ENCODE measurements around the gene RAB11FIP2. TPM values are rescaled to one million over a fixed set of nuclear protein-coding genes. Genes with fewer than 3 reads are reported as not detected.

Gene RAB11FIP2
- polyA plus RNA-seq, 1 of the 3 experiments (the other 2 are of a cell fraction): 3.0 TPM

- Histone ChIP-seq H3K4me1 (ENCODE audit: control insufficient read depth in 1 of 2, insufficient read depth in 2 of 2, low read depth in 1 of 2, low read length in 1 of 2) (peaks cover 0 to 2% of the 10 kb centered on the region in 2 experiments; a peak in 1 of 4 replicates), H3F3A (replicated peaks; ENCODE audit: insufficient read depth) (no peaks in the 10 kb centered on the region), H3K9me2 (no peaks in the 10 kb centered on the region), H3K9me3 (no peaks in the 10 kb centered on the region), H3K27me3 (ENCODE audit: insufficient read depth) (no peaks in the 10 kb centered on the region), H3K4me3 (ENCODE audit: low read depth in 2 of 2, low read length in 1 of 2) (no peak overlapping the region), H3K79me2 (ENCODE audit: insufficient read depth) (no peaks in the 10 kb centered on the region), H3K27ac (ENCODE audit: low read depth in 2 of 2, low read length in 1 of 2) (no peak overlapping the region), H3K36me3 (replicated peaks in 1 of 2; ENCODE audit: control insufficient read depth in 1 of 2, insufficient read depth in 2 of 2, low read length in 1 of 2) (no peaks in the 10 kb centered on the region), H3K4me2 (no peak overlapping the region), H2AFZ (ENCODE audit: low read depth) (no peak overlapping the region), H3K9ac (no peak overlapping the region), H4K20me1 (ENCODE audit: insufficient read depth) (no peaks in the 10 kb centered on the region)
- POLR2A ChIA-PET: no interaction called here
- 42% methylated on average over 1 of the region's 1 CpG for WGBS (ENCODE audit: low lambda C conversion rate)
- DNase-seq: peak; percentile 17
- TF ChIP-seq RAD21 (IDR thresholded peaks at IDR 0.05; ENCODE audit: low read length) (no peak), RXRA (IDR thresholded peaks at IDR 0.05; ENCODE audit: borderline replicate concordance, low read depth) (no peak), TCF12 (IDR thresholded peaks at IDR 0.05) (no peak), RCOR1 (IDR thresholded peaks at IDR 0.05; ENCODE audit: low read length) (0 out of 2 replicates have a peak, but pooled peaks have one; percentile 23), GATA2 (CRISPR knock-in tag; IDR thresholded peaks at IDR 0.05) (peak; percentile 61), NFIC (IDR thresholded peaks at IDR 0.05; ENCODE audit: borderline replicate concordance) (no peak)
- TF ChIP-seq, protein P1, sequence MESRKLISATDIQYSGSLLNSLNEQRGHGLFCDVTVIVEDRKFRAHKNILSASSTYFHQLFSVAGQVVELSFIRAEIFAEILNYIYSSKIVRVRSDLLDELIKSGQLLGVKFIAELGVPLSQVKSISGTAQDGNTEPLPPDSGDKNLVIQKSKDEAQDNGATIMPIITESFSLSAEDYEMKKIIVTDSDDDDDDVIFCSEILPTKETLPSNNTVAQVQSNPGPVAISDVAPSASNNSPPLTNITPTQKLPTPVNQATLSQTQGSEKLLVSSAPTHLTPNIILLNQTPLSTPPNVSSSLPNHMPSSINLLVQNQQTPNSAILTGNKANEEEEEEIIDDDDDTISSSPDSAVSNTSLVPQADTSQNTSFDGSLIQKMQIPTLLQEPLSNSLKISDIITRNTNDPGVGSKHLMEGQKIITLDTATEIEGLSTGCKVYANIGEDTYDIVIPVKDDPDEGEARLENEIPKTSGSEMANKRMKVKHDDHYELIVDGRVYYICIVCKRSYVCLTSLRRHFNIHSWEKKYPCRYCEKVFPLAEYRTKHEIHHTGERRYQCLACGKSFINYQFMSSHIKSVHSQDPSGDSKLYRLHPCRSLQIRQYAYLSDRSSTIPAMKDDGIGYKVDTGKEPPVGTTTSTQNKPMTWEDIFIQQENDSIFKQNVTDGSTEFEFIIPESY (IDR thresholded peaks at IDR 0.05; ENCODE audit: borderline replicate concordance, low read depth): no peak
- CTCF ChIA-PET: no interaction called here
Observed at GRCh38 chr10:118096022-118096421, 49.3 kb upstream of the RAB11FIP2 start.

- Histone ChIP-seq H3K79me2 (ENCODE audit: insufficient read depth) (no peaks in the 10 kb centered on the region), H4K20me1 (ENCODE audit: insufficient read depth) (no peaks in the 10 kb centered on the region), H3K9me3 (no peaks in the 10 kb centered on the region), H3K27ac (ENCODE audit: low read depth in 2 of 2, low read length in 1 of 2) (no peak overlapping the region), H3K36me3 (replicated peaks in 1 of 2; ENCODE audit: control insufficient read depth in 1 of 2, insufficient read depth in 2 of 2, low read length in 1 of 2) (no peaks in the 10 kb centered on the region), H3K27me3 (ENCODE audit: insufficient read depth) (no peaks in the 10 kb centered on the region), H2AFZ (ENCODE audit: low read depth) (no peak overlapping the region), H3K9me2 (no peaks in the 10 kb centered on the region), H3K9ac (no peak overlapping the region), H3K4me2 (no peak overlapping the region), H3K4me3 (ENCODE audit: low read depth in 2 of 2, low read length in 1 of 2) (no peak overlapping the region), H3K4me1 (ENCODE audit: control insufficient read depth in 1 of 2, insufficient read depth in 2 of 2, low read depth in 1 of 2, low read length in 1 of 2) (peaks cover 0 to 2% of the 10 kb centered on the region in 2 experiments; a peak in 1 of 4 replicates), H3F3A (replicated peaks; ENCODE audit: insufficient read depth) (no peaks in the 10 kb centered on the region)
- no peak for DNase-seq
- CTCF ChIA-PET: no interaction called here
- 78% methylated on average over 1 of the region's 1 CpG for WGBS (ENCODE audit: low lambda C conversion rate)
- TF ChIP-seq MXI1 (IDR thresholded peaks at IDR 0.05; ENCODE audit: low read depth, low read length): no peak
- no peak for TF ChIP-seq FOXM1 (IDR thresholded peaks at IDR 0.05; ENCODE audit: low read depth)
- POLR2A ChIA-PET: no interaction called here
Observed at GRCh38 chr10:118092209-118092608, 45.5 kb upstream of the RAB11FIP2 start.

DNA sequence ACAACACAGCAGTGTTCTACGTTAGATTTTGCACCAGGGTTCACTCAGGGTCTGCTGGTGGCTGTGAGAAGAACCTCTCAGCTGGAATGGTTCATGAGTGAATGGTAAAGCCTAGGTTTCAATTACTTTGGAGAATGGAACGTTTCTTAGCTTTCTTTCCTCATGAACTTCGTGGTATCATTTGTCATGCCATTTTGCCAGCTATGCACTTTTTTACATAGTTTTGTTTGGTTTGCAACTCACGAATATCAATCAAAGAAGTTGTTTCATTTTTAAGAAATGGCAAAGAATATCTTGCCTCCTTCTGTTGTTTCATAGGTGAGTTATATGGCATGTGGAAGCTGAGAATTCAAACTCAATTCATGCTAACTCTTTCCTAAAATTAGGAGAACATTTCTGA, 34.1 kb upstream of the RAB11FIP2 start:
- Histone ChIP-seq H3K27me3 (ENCODE audit: insufficient read depth) (no peaks in the 10 kb centered on the region), H3K27ac (ENCODE audit: low read depth in 2 of 2, low read length in 1 of 2) (no peak overlapping the region), H2AFZ (ENCODE audit: low read depth) (no peak overlapping the region), H3F3A (replicated peaks; ENCODE audit: insufficient read depth) (no peaks in the 10 kb centered on the region), H3K79me2 (ENCODE audit: insufficient read depth) (no peaks in the 10 kb centered on the region), H3K4me3 (ENCODE audit: low read depth in 2 of 2, low read length in 1 of 2) (no peak overlapping the region), H3K9ac (no peak overlapping the region), H4K20me1 (ENCODE audit: insufficient read depth) (no peaks in the 10 kb centered on the region), H3K9me3 (no peaks in the 10 kb centered on the region), H3K4me1 (ENCODE audit: control insufficient read depth in 1 of 2, insufficient read depth in 2 of 2, low read depth in 1 of 2, low read length in 1 of 2) (no peaks in the 10 kb centered on the region), H3K9me2 (no peaks in the 10 kb centered on the region), H3K4me2 (no peak overlapping the region), H3K36me3 (replicated peaks in 1 of 2; ENCODE audit: control insufficient read depth in 1 of 2, insufficient read depth in 2 of 2, low read length in 1 of 2) (no peaks in the 10 kb centered on the region)
- no peak for TF ChIP-seq RFX5 (IDR thresholded peaks at IDR 0.05; ENCODE audit: low read length)
- no peak for TF ChIP-seq GATA2 (CRISPR knock-in tag; IDR thresholded peaks at IDR 0.05)
- TF ChIP-seq FOSL2 (IDR thresholded peaks at IDR 0.05; ENCODE audit: borderline replicate concordance, low read depth): no peak
- no peak for TF ChIP-seq MAX (IDR thresholded peaks at IDR 0.05; ENCODE audit: low read depth)
- 45% methylated on average over 4 of the region's 4 CpGs for WGBS (ENCODE audit: low lambda C conversion rate)
- ChIA-PET POLR2A (no interaction called here), CTCF (interaction anchor here (0.9 kb wide), 1 partner anchor 161 kb away, joined by 3 read pairs; no protein-coding TSS in a partner anchor)
- DNase-seq: no peak
